ENCODE results near the gene CRTC3.
A peak's percentile ranks its signal among the peaks of the same experiment; 100 is the strongest.

DNA sequence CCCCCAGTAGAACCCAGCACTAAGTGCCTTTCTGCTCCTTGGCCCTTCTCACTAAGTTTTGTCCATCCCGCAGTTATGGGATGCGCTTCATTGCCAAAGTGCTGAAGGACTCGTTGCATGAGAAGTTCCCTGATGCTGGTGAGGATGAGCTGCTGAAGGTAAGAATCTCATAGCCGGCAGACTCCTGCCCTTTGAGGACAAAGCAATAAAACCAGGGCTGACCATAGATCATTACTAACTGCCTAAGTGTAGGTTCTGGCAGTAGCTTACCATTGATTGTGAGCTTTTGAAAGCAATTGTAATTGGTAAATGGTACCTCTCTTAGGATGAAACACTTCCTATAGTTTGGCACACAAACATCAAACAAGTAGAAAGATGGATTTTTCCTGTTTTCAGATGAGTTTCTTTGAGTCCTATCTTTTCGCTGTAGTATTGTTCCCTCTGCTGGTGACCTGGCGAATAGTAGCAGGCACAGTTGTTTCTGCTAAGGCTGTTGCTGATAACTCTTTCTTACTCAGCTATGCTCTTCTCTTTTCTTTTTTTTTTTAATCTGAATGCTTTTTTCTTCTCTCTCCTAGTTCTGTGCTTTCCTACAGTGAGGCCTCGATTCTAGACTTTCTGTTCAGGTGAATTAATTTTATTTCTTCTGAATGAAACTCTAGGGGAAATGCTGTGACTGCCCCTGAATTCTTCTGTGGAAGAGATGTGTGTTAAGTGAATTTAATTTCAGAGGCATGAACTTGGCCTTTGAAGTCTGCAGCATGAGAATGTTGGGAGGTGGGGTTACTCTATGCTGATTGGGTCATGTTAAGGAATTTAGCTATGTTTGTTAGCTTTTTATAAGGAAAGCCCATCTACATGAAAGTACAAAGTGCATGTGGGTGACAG, 47.4 kb upstream of the CRTC3 start:
- TF ChIP-seq, protein P1, sequence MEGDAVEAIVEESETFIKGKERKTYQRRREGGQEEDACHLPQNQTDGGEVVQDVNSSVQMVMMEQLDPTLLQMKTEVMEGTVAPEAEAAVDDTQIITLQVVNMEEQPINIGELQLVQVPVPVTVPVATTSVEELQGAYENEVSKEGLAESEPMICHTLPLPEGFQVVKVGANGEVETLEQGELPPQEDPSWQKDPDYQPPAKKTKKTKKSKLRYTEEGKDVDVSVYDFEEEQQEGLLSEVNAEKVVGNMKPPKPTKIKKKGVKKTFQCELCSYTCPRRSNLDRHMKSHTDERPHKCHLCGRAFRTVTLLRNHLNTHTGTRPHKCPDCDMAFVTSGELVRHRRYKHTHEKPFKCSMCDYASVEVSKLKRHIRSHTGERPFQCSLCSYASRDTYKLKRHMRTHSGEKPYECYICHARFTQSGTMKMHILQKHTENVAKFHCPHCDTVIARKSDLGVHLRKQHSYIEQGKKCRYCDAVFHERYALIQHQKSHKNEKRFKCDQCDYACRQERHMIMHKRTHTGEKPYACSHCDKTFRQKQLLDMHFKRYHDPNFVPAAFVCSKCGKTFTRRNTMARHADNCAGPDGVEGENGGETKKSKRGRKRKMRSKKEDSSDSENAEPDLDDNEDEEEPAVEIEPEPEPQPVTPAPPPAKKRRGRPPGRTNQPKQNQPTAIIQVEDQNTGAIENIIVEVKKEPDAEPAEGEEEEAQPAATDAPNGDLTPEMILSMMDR (IDR thresholded peaks at IDR 0.05; ENCODE audit: insufficient read depth, low read depth, low read length), result peak; percentile 86
- TF ChIP-seq EZH2 (IDR thresholded peaks at IDR 0.05; ENCODE audit: insufficient read depth, low read length), result no peak
